Measurements from ENCODE around the gene ZMIZ2.
A peak's percentile ranks its signal among the peaks of the same experiment; 100 is the strongest.

ZMIZ2 gene

GRCh38 chr7:44755698-44756627 is 7.3 kb downstream of the ZMIZ2 start:
- no peak for DNase-seq (ENCODE audit: insufficient read length, low spot score)
- no peak for FAIRE-seq

GRCh38 chr7:44756904-44757303 is 8.3 kb downstream of the ZMIZ2 start:
- no peak for DNase-seq (ENCODE audit: insufficient read length, low spot score)
- no peak for FAIRE-seq

DNA sequence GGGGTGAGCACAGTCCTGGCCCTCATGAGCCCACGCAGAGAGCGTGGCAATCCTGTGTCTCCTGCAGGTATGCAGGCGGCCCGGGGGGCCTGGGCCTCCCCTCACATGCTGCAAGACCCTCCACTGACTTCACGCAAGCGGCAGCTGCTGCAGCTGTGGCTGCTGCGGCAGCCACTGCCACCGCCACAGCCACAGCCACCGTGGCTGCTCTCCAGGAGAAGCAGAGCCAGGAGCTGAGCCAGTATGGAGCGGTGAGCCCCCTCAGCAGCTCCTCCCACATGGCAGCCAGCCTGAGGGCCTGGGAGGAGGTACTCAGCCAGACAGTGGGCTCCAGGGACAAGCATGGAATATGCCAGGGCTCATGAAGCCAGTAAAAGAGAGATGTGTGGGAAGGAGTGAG is 8.7 kb downstream of the ZMIZ2 start:
- FAIRE-seq (no peak), DNase-seq (ENCODE audit: insufficient read length, low spot score) (no peak)

- DNase-seq (ENCODE audit: insufficient read length, low spot score) (no peak), FAIRE-seq (no peak)
These were observed 9.1 kb downstream of the ZMIZ2 start for GRCh38 chr7:44757739-44758138.

DNA sequence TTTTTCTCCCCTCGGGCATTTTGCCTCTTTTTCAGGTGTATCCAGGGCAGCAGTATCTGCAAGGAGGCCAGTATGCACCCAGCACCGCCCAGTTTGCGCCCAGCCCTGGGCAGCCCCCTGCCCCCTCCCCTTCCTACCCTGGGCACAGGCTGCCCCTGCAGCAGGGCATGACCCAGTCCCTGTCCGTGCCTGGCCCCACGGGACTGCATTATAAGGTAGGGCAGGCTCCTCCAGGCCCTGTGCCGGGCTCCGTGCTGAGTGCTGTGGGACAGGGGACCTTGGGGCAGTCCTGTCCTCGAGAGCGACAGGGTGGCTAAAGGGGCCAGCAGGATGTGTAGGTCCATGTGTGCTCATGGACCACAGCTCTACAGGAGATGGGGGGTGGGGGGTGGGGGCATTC is 10.6 kb downstream of the ZMIZ2 start:
- no peak for FAIRE-seq
- DNase-seq (ENCODE audit: insufficient read length, low spot score) = no peak

- no peak for FAIRE-seq
- DNase-seq (ENCODE audit: insufficient read length, low spot score) = no peak
These were observed 11.5 kb downstream of the ZMIZ2 start for GRCh38 chr7:44760034-44760580.

DNA sequence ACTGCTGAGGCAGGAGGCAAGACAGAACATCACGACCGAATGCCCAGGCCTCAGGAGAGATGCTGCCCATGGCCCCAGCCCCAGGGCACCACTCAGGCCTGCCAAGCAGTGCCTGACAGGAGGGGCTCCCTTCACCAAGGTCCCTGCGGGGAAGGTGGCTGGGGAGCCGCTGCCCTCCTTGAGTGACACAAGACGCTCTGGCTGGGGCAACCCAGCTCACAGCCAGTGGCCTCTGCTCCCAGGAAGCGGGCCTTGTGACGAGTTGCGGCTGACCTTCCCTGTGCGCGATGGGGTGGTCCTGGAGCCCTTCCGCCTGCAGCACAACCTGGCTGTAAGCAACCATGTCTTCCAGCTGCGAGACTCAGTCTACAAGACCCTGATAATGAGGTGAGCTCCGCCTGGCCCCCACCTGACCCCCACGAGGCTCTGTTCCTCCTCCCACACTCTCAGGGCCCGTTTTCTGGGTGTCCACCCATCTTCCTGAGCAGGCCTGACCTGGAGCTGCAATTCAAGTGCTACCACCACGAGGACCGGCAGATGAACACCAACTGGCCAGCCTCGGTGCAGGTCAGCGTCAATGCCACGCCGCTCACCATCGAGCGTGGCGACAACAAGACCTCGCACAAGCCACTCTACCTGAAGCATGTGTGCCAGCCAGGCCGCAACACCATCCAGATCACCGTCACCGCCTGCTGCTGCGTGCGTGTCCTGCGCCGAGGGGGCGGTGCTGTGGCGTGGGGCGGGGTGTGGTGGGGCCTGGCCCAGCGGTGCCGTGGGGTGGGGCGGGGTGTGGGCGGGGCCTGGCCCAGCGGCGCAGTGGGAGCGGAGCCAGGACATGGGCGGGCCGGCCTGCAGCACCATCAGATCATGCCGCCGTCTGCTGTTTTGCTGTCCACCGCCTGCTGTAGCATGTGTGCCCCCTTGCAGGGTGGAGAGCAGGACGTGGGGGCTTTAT is 12.8 kb downstream of the ZMIZ2 start:
- DNase-seq (ENCODE audit: insufficient read length, low spot score) = no peak

DNA sequence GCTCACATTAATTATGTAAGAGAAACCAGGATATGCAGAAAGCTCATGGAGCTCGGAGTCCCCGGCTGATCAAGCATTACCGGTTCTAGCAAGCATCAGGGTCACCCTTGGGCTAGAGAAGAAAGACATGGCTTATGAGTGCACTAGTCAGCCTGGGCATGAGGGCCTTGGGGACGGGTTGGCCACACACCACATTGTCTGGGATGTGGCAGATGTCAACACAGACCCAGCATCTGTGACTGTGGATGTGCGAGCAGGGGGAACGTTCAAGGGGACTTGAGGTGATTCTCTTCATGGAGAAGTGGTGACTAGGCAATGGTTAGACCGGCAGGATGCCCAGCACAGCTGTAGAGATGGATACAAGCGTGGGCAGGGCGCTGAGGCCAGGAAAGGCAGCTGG is 13.7 kb downstream of the ZMIZ2 start:
- FAIRE-seq (no peak), DNase-seq (ENCODE audit: insufficient read length, low spot score) (no peak)

More for the DNA sequence above, 12.8 kb downstream of the ZMIZ2 start:
- no peak for FAIRE-seq

DNA sequence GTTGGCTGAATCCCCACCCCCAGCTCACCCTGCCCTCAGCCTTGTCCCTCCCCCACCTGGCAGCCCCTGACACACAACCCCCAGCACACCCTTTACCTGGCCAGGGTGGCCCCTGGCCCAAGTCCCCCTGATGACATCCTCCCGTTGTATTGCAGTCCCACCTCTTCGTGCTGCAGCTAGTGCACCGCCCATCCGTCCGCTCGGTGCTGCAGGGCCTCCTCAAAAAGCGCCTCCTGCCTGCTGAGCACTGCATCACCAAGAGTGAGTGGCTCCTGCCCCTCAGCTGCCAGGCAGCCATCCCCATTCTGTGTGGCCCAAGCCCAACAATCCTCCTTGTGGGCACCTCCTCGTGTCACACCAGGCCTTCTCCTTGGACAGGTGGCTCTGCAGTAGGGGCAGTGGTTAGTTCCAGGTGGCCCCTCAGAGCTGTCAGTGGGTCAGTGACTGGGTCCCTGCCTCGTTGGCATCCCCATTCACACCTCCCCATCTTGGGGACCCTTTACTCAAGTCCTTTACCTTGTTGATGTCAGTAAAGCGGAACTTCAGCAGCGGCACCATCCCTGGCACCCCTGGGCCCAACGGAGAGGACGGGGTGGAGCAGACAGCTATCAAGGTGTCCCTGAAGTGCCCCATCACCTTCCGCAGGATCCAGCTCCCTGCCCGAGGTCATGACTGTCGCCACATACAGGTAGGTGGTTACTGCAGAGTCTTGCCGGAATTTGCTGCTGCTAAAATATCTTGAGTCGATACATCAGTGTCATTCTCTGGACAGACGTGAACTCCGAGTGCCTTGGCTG is 14.3 kb downstream of the ZMIZ2 start:
- FAIRE-seq (no peak), DNase-seq (ENCODE audit: insufficient read length, low spot score) (no peak)

GRCh38 chr7:44764081-44764480 is 15.4 kb downstream of the ZMIZ2 start:
- FAIRE-seq = no peak
- DNase-seq (ENCODE audit: insufficient read length, low spot score) = no peak

- DNase-seq (ENCODE audit: insufficient read length, low spot score) (no peak), FAIRE-seq (peak; percentile 42)
These were observed 16.3 kb downstream of the ZMIZ2 start for GRCh38 chr7:44764665-44765578.

DNA sequence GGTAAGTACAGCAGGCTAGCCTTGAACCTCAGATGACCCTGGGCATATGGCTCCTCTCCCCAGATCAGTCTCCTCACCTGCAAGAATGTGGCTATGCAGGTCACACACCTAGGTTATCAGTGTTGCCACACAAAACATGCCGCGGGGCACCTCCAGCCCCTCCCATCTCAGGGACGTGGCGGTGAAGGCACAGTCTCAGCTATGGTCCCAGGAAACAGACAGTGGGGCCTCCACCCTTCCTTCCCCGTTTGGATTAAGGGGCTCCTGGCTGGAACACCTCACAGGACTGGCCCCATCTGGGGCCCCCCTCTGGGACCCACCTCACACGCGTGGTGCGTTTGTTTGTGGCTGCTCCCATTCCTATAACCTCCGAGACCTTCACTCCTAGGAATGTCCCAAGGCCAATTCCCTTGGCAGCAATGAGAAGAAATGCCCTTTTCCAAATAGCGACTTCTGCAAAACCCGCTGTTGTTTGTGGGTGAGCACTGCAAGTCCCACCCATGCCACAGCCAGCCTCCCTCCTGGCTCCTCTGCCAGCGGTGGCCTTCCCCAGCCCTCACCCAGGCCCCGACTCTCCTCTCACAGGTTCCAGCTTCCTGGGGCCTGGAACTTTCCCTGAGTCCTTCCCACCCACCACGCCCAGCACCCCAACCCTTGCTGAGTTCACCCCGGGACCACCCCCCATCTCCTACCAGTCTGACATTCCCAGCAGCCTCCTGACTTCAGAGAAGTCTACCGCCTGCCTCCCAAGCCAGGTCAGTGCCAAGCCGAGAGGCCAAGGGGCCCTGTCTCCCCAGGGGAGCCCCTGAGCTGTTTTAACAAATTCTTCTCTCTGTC is 17.1 kb downstream of the ZMIZ2 start:
- no peak for FAIRE-seq

DNA sequence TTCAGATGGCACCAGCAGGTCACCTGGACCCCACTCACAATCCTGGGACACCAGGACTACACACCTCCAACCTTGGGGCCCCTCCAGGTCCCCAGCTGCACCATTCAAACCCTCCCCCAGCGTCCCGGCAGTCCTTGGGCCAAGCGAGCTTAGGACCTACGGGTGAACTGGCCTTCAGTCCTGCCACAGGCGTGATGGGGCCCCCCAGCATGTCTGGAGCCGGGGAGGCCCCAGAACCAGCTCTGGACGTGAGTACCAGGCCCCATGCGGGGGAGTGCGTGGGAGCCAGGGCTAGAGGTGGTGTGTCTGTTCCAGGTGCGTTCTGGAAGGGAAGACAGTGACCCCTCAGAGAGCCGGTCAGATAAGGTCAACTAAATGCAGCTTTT is 17.8 kb downstream of the ZMIZ2 start:
- FAIRE-seq (no peak), DNase-seq (ENCODE audit: insufficient read length, low spot score) (no peak)

More for the DNA sequence above, 17.1 kb downstream of the ZMIZ2 start:
- DNase-seq (ENCODE audit: insufficient read length, low spot score) = no peak

DNA sequence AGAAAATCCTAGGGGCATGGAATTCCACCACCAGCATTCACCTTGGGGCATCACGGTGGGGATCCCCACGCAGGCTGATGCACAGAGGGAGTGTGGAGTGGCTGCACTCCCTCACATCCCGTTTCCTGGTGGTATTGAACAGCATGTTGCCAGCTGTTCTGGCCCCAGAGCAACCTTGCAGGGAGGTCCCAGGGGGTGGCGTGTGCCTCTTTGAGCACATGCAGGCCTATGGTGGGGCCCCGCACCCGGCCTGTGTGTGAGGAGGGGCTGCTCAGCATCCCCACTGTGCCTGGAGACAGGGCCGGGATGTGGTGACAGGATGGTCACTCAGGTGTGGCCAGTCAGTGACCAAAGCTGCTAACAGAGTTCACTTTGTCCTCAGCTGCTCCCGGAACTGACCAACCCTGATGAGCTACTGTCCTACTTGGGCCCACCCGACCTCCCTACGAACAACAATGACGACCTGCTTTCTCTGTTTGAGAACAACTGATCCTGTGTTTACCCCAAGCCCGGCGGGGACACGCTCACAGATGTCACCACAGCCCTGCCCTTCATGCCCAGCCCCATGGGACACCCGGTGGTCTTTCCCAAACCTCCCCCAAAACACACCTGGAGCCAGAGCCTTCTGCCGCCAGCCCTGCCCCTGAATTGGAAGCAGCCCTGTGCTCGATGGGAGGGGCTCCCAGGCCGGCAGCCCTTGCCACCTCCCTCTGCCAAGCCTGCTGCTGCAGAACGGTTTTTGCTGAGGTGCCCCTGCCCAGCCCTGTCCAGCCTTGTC is 18.7 kb downstream of the ZMIZ2 start:
- FAIRE-seq (no peak), DNase-seq (ENCODE audit: insufficient read length, low spot score) (no peak)

DNA sequence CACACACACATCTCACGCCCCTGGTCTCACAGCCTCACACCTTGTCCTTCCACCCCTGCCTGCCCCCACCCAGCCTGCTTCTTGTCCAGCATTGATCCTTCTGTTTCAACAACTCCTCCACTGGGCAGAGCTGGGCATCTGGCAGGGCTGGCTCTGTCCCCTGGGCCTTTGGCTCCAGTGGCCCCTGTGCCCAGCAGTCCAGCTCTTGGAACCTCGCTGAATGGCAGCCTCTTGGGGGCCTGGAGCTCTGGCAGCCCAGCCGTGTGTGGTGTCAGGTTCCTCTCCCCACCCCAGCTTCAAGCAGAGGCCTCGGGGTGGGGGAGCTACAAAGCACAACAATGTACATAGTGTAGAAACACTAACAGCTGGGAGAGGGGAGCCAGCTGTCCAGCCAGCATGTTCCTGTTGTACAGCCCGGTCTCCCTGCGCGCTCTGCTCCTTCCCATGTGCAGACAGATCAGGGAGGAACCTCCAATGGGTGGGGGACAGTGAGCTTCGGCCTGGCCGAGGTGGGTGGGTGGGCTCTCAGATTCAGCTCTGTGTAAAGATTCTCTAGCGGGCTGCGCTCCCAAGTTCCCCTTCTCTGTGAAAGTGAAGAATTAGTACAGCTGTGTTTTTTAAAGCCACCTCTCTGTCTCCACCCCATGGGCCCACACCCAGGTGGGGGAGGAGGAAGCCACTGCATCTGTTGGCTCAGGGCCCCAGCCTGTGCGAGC is 19.4 kb downstream of the ZMIZ2 start:
- FAIRE-seq = no peak

GRCh38 chr7:44768628-44769371 is 20.2 kb downstream of the ZMIZ2 start:
- FAIRE-seq = no peak
- no peak for DNase-seq (ENCODE audit: insufficient read length, low spot score)

More for the DNA sequence above, 19.4 kb downstream of the ZMIZ2 start:
- no peak for DNase-seq (ENCODE audit: insufficient read length, low spot score)
